SK-N-MC (cell line): ENCODE measurements around the gene SNAPC2.
A peak's percentile ranks its signal among the peaks of the same experiment; 100 is the strongest.

Experiments
- DNase-seq: peaks from one replicate; pipeline ENCODE4 v3.0.0-alpha.2; 2011; ENCODE audit warnings: low read depth, low spot score
- H3K27ac ChIP-seq: fragments of 200-600 bp; sonication (generic); 2 replicates; pipeline ENCODE4 v1.5.1; 2016; ENCODE audit warnings: mixed run types
- H3K36me3 ChIP-seq: fragments of 200-600 bp; sonication (generic); 2 replicates; pipeline ENCODE4 v1.6.1; 2017; ENCODE audit warnings: antibody characterized with exemption, low read length, mixed read lengths; ENCODE audit not compliant: insufficient read depth
- H3K4me3 ChIP-seq: fragments of 200-600 bp; sonication (generic); 2 replicates; pipeline ENCODE4 v1.5.1; 2016
- H3K9ac ChIP-seq: fragments of 200-600 bp; sonication (generic); 2 replicates; pipeline ENCODE4 v1.8.0; 2017; ENCODE audit warnings: mixed run types, mixed read lengths; ENCODE audit not compliant: insufficient read length
- H3K9me3 ChIP-seq: fragments of 200-600 bp; sonication (generic); 2 replicates; pipeline ENCODE4 v1.6.1; 2017; ENCODE audit warnings: low read depth, mild to moderate bottlenecking, antibody characterized with exemption, low read length, moderate library complexity, mixed read lengths
- EZH2 ChIP-seq: fragments of 200-600 bp; sonication (generic); IDR thresholded peaks from one replicate; pipeline ENCODE4 v1.6.1; 2017; ENCODE audit warnings: antibody characterized with exemption
- FOXP2 ChIP-seq: optimal IDR thresholded peaks from 2 replicates; pipeline ENCODE3; 2011; ENCODE audit warnings: mild to moderate bottlenecking, moderate library complexity; ENCODE audit not compliant: insufficient read depth; ENCODE audit errors: extremely low read length, control extremely low read depth
- POLR2AphosphoS5 ChIP-seq: IDR thresholded peaks from 2 replicates; pipeline ENCODE4 v1.6.1; 2012; ENCODE audit warnings: mild to moderate bottlenecking, low read depth, low read length, borderline replicate concordance

SNAPC2 gene

DNA sequence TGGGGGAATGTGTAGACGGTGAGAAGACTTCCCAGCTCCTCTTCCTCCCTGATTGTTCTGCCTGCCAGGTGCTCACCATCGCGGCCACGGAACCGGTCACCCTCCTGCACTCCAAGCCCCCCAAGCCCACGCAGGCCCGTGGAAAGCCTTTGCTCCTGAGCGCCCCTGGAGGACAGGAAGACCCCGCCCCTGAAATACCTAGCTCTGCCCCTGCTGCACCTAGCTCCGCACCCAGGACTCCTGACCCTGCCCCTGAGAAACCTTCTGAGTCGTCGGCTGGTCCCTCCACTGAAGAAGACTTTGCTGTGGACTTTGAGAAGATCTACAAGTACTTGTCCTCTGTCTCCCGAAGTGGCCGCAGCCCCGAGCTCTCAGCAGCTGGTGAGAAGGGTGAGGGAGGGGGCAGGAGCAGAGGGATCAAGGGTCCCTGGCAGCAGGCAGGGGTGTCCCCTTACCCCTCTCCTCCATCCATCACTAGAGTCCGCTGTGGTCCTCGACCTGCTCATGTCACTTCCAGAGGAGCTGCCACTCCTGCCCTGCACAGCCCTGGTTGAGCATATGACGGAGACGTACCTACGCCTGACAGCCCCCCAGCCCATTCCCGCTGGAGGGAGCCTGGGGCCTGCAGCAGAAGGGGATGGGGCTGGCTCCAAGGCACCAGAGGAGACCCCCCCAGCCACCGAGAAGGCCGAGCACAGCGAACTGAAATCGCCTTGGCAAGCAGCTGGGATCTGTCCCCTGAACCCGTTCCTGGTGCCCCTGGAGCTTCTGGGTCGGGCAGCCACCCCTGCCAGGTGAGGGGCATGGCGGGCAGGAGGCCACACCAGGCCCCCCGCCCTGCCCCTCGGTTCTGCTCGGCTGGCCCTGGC lies 2.1 kb downstream of the SNAPC2 start:
- no peak overlapping the region for H3K9ac ChIP-seq
- no peak overlapping the region for H3K4me3 ChIP-seq
- H3K36me3 ChIP-seq = peaks cover 11% of the 10 kb centered on the region; the same call in 1 of the 2 replicates
- H3K9me3 ChIP-seq = no peaks in the 10 kb centered on the region
- 0 out of 2 replicates have a peak, but pooled peaks have one; percentile 8 for TF ChIP-seq POLR2AphosphoS5
- no peak for TF ChIP-seq FOXP2
- TF ChIP-seq EZH2 = no peak
- DNase-seq = no peak
- no peak overlapping the region for H3K27ac ChIP-seq

- Histone ChIP-seq H3K27ac (no peak overlapping the region), H3K9me3 (no peaks in the 10 kb centered on the region), H3K4me3 (no peak overlapping the region), H3K9ac (no peak overlapping the region), H3K36me3 (peaks cover 11% of the 10 kb centered on the region; the same call in 1 of the 2 replicates)
- TF ChIP-seq EZH2 (no peak), POLR2AphosphoS5 (no peak; the same call in 1 of the 2 replicates), FOXP2 (no peak)
- no peak for DNase-seq
Measured at GRCh38 chr19:7922836-7923195, 2.7 kb downstream of the SNAPC2 start.

DNA sequence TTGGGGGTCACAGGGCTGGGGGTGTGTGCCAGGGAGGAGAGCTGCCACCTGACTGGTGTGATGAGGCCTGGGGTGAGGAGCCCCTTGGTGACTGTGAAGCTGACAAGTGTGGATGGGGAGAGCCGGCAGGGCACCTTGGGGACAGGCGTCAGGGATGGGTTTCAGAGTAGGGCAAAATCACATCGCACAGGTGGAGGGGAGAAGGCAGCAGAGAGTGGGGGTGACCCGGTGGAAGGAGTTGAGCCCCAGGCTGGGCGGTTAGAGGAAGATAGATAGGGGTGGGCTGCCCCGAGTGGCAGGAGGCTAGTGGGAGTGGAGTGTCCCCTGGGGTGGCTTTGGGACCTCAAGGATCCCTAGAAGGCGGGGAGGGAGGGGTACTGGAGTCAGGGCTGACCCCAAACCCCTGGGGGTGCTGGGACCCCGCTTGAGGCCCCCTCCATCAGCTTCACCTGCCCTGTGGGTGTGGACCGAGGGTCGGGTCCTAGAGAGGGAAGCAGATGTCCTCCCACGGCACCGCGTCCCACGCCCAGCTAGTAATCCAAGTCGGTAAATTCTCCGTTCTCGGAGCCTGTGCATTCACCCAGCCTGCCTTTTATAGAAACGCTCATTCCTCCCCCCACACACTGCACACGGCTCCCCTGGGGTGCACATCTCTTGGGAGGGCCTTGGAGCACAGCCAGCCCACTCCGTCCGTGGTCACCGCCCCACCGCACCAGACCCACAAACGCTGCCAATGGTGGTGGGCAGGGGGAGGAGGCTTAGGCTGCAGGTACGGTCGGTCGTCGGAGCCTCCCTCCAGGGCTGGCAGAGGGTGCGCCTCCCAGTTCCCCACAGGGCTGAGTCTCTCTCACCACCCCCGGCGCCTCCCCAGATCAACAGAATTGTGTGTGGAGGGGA lies 3.4 kb downstream of the SNAPC2 start:
- no peaks in the 10 kb centered on the region for H3K9me3 ChIP-seq
- no peak overlapping the region; the same call in 1 of the 2 replicates for H3K4me3 ChIP-seq
- peaks cover 11% of the 10 kb centered on the region; the same call in 1 of the 2 replicates for H3K36me3 ChIP-seq
- no peak overlapping the region for H3K27ac ChIP-seq
- no peak for DNase-seq
- no peak overlapping the region for H3K9ac ChIP-seq
- peak; percentile 32; the same call in 1 of the 2 replicates for TF ChIP-seq POLR2AphosphoS5
- TF ChIP-seq EZH2 = no peak

- no peaks in the 10 kb centered on the region for H3K9me3 ChIP-seq
- H3K4me3 ChIP-seq = no peak overlapping the region; the same call in 1 of the 2 replicates
- TF ChIP-seq POLR2AphosphoS5 (no peak), EZH2 (no peak), FOXP2 (no peak)
- H3K9ac ChIP-seq = no peak overlapping the region
- 0 out of 2 replicates have a peak overlapping the region, but pooled peaks have one; percentile 31 for H3K27ac ChIP-seq
- no peak for DNase-seq
- H3K36me3 ChIP-seq = peaks cover 11% of the 10 kb centered on the region; the same call in 1 of the 2 replicates
Measured at GRCh38 chr19:7924241-7924640, 4.1 kb downstream of the SNAPC2 start.

DNA sequence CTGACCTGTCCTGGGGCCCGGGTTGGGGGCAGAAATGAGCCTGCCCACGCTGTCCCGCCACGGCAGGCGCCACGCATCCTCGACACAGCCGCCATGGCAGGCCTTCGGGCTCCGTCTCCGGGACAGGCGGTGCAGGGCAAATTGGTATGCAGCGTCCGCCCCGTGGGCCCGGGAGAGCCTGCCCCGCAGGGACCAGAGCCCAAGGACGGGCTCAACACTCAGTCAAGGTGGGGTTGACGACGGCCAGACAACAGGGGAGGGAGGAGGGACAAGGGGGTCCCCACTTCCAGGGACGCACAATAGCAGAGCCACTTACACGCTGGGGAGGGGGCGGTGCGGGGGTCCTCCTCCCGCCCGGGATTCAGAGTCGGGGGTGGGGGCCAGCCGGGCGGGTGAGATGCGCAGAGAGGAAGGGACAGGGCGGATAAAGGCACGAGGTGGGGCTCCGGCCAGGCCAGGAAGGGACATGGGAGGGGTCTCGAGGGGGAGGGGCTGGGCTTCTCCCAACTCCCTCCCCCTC lies 4.6 kb downstream of the SNAPC2 start:
- TF ChIP-seq EZH2 (no peak), POLR2AphosphoS5 (no peak), FOXP2 (no peak)
- H3K27ac ChIP-seq = no peak overlapping the region
- peak overlapping the region; percentile 83 for H3K4me3 ChIP-seq
- H3K9ac ChIP-seq = no peak overlapping the region
- H3K36me3 ChIP-seq = peaks cover 11% of the 10 kb centered on the region; the same call in 1 of the 2 replicates
- DNase-seq = no peak
- no peaks in the 10 kb centered on the region for H3K9me3 ChIP-seq

DNA sequence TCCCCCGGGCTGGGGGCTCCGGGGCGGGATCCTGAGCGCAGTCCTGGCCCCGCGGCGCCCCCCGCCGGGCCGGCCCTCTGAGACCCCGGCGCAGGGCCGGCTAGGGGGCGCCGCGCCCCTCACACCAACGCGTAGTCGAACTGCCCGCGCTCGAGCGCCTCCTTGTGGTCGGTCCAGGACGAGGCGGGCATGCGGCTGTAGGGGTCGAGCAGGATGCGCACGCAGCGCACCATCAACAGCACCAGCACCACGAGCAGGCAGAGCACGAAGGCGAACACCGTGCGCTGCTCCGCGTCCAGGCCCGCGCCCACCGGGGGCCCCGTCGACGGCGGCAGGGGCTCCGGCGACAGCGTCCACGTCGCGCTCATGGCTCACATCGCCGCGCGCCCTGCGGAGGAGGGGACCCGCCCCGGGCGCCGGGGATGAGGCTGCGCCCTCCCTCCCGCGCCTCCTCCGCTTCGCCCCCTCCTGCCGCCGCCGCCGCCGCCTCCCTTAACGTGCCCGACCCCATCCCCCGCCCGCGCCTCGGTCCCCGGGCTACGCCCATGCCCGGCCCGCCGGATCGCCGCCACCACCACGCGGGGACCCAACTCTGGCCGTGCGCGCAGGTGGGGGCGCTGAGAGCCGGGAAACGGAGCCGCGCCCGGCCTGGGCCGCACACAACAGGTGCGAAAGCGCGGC lies 5.2 kb downstream of the SNAPC2 start:
- DNase-seq = no peak
- Histone ChIP-seq H3K4me3 (peak overlapping the region; percentile 83), H3K9me3 (no peaks in the 10 kb centered on the region), H3K9ac (peak overlapping the region; percentile 71), H3K27ac (peak overlapping the region; percentile 57; the same call in 1 of the 2 replicates), H3K36me3 (peaks cover 13% of the 10 kb centered on the region)
- TF ChIP-seq POLR2AphosphoS5 = peak; percentile 34; the same call in 1 of the 2 replicates
- no peak for TF ChIP-seq EZH2
- TF ChIP-seq FOXP2 = no peak

DNA sequence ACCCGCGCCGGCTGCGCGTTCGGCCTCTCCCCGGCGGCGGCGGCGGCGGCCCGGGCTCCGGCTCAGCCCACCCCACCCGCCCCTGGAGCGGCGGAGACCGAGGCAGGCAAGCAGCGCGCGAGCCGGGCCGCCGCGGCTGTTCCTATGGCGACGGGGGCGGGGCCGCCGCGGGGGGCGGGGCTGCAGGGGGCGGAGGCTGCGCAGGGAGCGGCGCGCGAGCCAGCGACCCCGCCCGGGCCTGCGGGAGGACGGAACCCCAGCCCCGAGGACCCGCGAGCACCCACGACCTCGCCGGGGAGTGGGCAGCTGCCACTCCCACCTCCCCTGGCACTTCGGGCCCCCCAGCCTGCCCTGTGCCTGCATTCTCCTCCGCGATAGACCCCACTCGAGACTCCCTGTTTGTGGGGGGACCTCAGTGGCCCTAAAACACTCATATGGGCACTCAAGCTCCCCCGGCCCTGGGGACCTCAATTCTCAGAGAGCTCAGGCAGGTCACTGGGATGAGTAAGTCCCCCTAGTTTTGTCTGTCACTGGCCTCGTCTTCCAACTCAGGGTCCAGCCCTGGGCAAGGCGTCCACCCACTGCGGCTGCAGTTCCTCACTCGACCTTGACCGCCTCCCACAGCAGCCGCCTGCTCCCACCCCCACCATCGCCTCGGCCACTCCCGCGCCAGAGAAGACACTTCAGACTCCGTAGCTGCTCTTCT lies 6.0 kb downstream of the SNAPC2 start, which contains the start of gene CTXN1:
Gene CTXN1, minus strand, starts transcription at position 115 of the 706 bp plus-strand sequence. CDS start 597 bp downstream, outside the sequence.
- Histone ChIP-seq H3K4me3 (peak within 1 kb of the TSS; percentile 83), H3K27ac (peak within 1 kb of the TSS; percentile 57; the same call in 1 of the 2 replicates), H3K9ac (peak within 1 kb of the TSS; percentile 71), H3K36me3 (peaks cover 22% of the 10 kb centered on the region), H3K9me3 (no peaks in the 10 kb centered on the region)
- no peak; the same call in none of the 2 replicates for TF ChIP-seq POLR2AphosphoS5
- TF ChIP-seq FOXP2 = no peak
- TF ChIP-seq EZH2 = no peak
- no peak for DNase-seq
